Fibroblast of lung (primary cell): ENCODE data around the gene BACH1. TPM values are rescaled to one million over a fixed set of nuclear protein-coding genes. Genes with fewer than 3 reads are reported as not detected.

Experiments
- DNase-seq, 2 donors: peaks; one replicate each; pipeline versions ENCODE4 v3.0.0 to v3.0.0-alpha.2; 2010; ENCODE audit warnings: low read depth in 2 of 2
- H2AFZ ChIP-seq: 2 replicates; pipeline ENCODE4 v1.5.1; 2012; ENCODE audit warnings: low read length, control low read depth, inconsistent platforms
- H3K27ac ChIP-seq: 2 replicates; pipeline ENCODE4 v1.5.1; 2011; ENCODE audit warnings: low read length, control low read depth; ENCODE audit not compliant: insufficient read depth
- H3K27me3 ChIP-seq: 2 replicates; pipeline ENCODE4 v1.5.1; 2011; ENCODE audit warnings: mild to moderate bottlenecking, low read length; ENCODE audit not compliant: control insufficient read depth, insufficient read depth
- H3K36me3 ChIP-seq: 2 replicates; pipeline ENCODE4 v1.5.1; 2011; ENCODE audit warnings: low read length; ENCODE audit not compliant: control insufficient read depth, insufficient read depth
- H3K4me1 ChIP-seq: 2 replicates; pipeline ENCODE4 v1.5.1; 2011; ENCODE audit warnings: low read length; ENCODE audit not compliant: control insufficient read depth, insufficient read depth; ENCODE audit errors: extremely low read depth
- H3K4me2 ChIP-seq: 2 replicates; pipeline ENCODE4 v1.5.1; 2011; ENCODE audit warnings: low read length, control low read depth; ENCODE audit not compliant: insufficient read depth; ENCODE audit errors: extremely low read depth
- H3K4me3 ChIP-seq, 4 experiments: fragments of 200-600 bp in 1 of 4; sonication (generic) in 1 of 4; replicated peaks in 1 of 4; 2 replicates each; pipeline ENCODE4 v1.5.1; 2011 to 2016; ENCODE audit warnings: low read length in 4 of 4, low read depth in 3 of 4, mild to moderate bottlenecking in 3 of 4, control low read depth in 2 of 4, inconsistent platforms in 1 of 4, mixed read lengths in 1 of 4; ENCODE audit not compliant: insufficient read depth in 1 of 4; ENCODE audit errors: control extremely low read depth in 1 of 4
- H3K79me2 ChIP-seq: 2 replicates; pipeline ENCODE4 v1.5.1; 2012; ENCODE audit warnings: mild to moderate bottlenecking, low read length, inconsistent platforms; ENCODE audit not compliant: control insufficient read depth, insufficient read depth
- H3K9ac ChIP-seq: 2 replicates; pipeline ENCODE4 v1.5.1; 2011; ENCODE audit warnings: mild to moderate bottlenecking, low read length, control low read depth; ENCODE audit not compliant: insufficient read depth
- H3K9me3 ChIP-seq: 2 replicates; pipeline ENCODE4 v1.5.1; 2012; ENCODE audit warnings: low read depth, low read length; ENCODE audit not compliant: control insufficient read depth, insufficient read depth
- H4K20me1 ChIP-seq: 2 replicates; pipeline ENCODE4 v1.5.1; 2011; ENCODE audit warnings: low read length; ENCODE audit not compliant: control insufficient read depth, insufficient read depth; ENCODE audit errors: extremely low read depth
- EZH2 ChIP-seq: IDR thresholded peaks from 2 replicates; pipeline ENCODE4 v1.5.1; 2012; ENCODE audit warnings: low read length, control low read depth, mild to moderate bottlenecking; ENCODE audit errors: missing control alignments
- polyA plus RNA-seq, 2 donors: library from polyadenylated mRNA; depleted of rRNA in 1 of 2; stranded (reverse) in 1 of 2; unstranded in 1 of 2; fragments of >200 nt; gene quantifications; 2 replicates each; pipeline ENCODE4 v1.2.1, GENCODE V29; 2011 to 2012; ENCODE audit warnings: missing spikeins in 1 of 2
- total RNA-seq: library from RNA; depleted of rRNA; stranded (reverse); fragments of >200 nt; gene quantifications from 2 replicates; pipeline ENCODE4 v1.2.1, GENCODE V29; 2014
- TF ChIP-seq, protein P1 (sequence below), 2 donors: IDR thresholded peaks in 1 of 2; conservative IDR thresholded peaks in 1 of 2; 1 replicate in 1 of 2; 2 replicates in 1 of 2; pipeline ENCODE4 v1.5.1; 2011 to 2012; ENCODE audit warnings: low read length in 2 of 2, control low read depth in 1 of 2, inconsistent platforms in 1 of 2, low read depth in 1 of 2, mild to moderate bottlenecking in 1 of 2

The BACH1 gene
- total and polyA plus RNA-seq, 2 donors (not counting 1 experiment from before 2014, with no cell fraction given), result 38.2 to 127 TPM

DNA sequence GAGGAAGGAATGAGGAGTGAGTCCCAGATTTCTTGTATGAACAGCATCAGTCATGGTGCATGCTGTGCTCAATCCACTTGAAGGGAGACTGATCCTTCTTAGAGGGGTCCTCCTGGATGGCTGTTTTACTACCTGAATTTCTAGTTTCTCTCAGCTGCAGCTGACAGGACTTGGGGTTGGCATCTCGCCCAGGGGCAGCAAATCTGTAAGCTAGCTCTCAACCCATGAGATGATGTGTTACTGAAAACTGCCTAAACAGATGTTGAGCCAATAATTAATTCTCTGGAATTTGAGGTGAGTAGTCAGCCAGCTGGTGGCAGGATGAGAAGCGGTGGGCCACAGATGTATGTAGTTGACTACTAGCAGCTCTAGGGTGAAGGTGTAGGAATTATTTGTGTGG is 19.6 kb downstream of the BACH1 start:
- Histone ChIP-seq H3K27me3 (no peaks in the 10 kb centered on the region), H3K79me2 (peaks cover 99% of the 10 kb centered on the region), H3K36me3 (peaks cover 5% of the 10 kb centered on the region), H3K9ac (no peak overlapping the region), H4K20me1 (peaks cover 15% of the 10 kb centered on the region), H3K9me3 (no peaks in the 10 kb centered on the region), H3K4me1 (peaks cover 6% of the 10 kb centered on the region), H2AFZ (no peak overlapping the region), H3K4me3 (no peak overlapping the region), H3K4me2 (no peak overlapping the region), H3K27ac (no peak overlapping the region)
- no peak for TF ChIP-seq EZH2
- TF ChIP-seq, protein P1, sequence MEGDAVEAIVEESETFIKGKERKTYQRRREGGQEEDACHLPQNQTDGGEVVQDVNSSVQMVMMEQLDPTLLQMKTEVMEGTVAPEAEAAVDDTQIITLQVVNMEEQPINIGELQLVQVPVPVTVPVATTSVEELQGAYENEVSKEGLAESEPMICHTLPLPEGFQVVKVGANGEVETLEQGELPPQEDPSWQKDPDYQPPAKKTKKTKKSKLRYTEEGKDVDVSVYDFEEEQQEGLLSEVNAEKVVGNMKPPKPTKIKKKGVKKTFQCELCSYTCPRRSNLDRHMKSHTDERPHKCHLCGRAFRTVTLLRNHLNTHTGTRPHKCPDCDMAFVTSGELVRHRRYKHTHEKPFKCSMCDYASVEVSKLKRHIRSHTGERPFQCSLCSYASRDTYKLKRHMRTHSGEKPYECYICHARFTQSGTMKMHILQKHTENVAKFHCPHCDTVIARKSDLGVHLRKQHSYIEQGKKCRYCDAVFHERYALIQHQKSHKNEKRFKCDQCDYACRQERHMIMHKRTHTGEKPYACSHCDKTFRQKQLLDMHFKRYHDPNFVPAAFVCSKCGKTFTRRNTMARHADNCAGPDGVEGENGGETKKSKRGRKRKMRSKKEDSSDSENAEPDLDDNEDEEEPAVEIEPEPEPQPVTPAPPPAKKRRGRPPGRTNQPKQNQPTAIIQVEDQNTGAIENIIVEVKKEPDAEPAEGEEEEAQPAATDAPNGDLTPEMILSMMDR (conservative IDR thresholded peaks at IDR 0.05 in 1 of 2, IDR thresholded peaks at IDR 0.05 in 1 of 2; ENCODE audit: low read depth in 1 of 2, low read length in 2 of 2), result no peak
- DNase-seq, result peak in 1 of 2 donors; percentile 57

GRCh38 chr21:29320031-29320430 is 21.3 kb downstream of the BACH1 start:
- H3K9me3 ChIP-seq, result no peaks in the 10 kb centered on the region
- no peak for TF ChIP-seq EZH2
- TF ChIP-seq, protein P1 (conservative IDR thresholded peaks at IDR 0.05 in 1 of 2, IDR thresholded peaks at IDR 0.05 in 1 of 2; ENCODE audit: low read depth in 1 of 2, low read length in 2 of 2), result no peak
- no peaks in the 10 kb centered on the region for H3K27me3 ChIP-seq
- H3K79me2 ChIP-seq, result peaks cover 97% of the 10 kb centered on the region
- H3K4me1 ChIP-seq, result peaks cover 6% of the 10 kb centered on the region
- H3K9ac ChIP-seq, result no peak overlapping the region
- H2AFZ ChIP-seq, result no peak overlapping the region
- no peak overlapping the region for H3K27ac ChIP-seq
- no peak overlapping the region for H3K4me2 ChIP-seq
- peaks cover 7% of the 10 kb centered on the region for H4K20me1 ChIP-seq
- H3K4me3 ChIP-seq, result no peak overlapping the region
- no peak for DNase-seq
- peaks cover 9% of the 10 kb centered on the region for H3K36me3 ChIP-seq

- H3K36me3 ChIP-seq, result peaks cover 9% of the 10 kb centered on the region
- H3K4me3 ChIP-seq, result no peak overlapping the region
- H3K9ac ChIP-seq, result no peak overlapping the region
- no peaks in the 10 kb centered on the region for H3K9me3 ChIP-seq
- peaks cover 6% of the 10 kb centered on the region for H3K4me1 ChIP-seq
- no peak overlapping the region for H3K27ac ChIP-seq
- peaks cover 96% of the 10 kb centered on the region for H3K79me2 ChIP-seq
- no peak for TF ChIP-seq EZH2
- TF ChIP-seq, protein P1 (conservative IDR thresholded peaks at IDR 0.05 in 1 of 2, IDR thresholded peaks at IDR 0.05 in 1 of 2; ENCODE audit: low read depth in 1 of 2, low read length in 2 of 2), result no peak
- H4K20me1 ChIP-seq, result peaks cover 3% of the 10 kb centered on the region
- no peak for DNase-seq
- no peaks in the 10 kb centered on the region for H3K27me3 ChIP-seq
- H3K4me2 ChIP-seq, result no peak overlapping the region
- no peak overlapping the region for H2AFZ ChIP-seq
Measured at GRCh38 chr21:29321217-29321616, 22.5 kb downstream of the BACH1 start.
